Tibial nerve (tissue), 4 donors: ENCODE results near the gene NELL2.

Experiments
- CTCF ChIP-seq, 5 experiments: fragments of 200-600 bp in 3 of 5; fragments of 450-650 bp in 2 of 5; sonication (generic) in 3 of 5; IDR thresholded peaks; one replicate each; pipeline ENCODE4 v1.5.1; 2016 to 2019; ENCODE audit warnings: antibody characterized with exemption in 5 of 5, mild to moderate bottlenecking in 3 of 5, moderate library complexity in 2 of 5
- EP300 ChIP-seq, 2 donors: sonication (generic); formaldehyde crosslinking; IDR thresholded peaks; one replicate each; pipeline ENCODE4 v1.6.1; 2017; ENCODE audit warnings: antibody characterized with exemption in 2 of 2, mild to moderate bottlenecking in 1 of 2

DNA sequence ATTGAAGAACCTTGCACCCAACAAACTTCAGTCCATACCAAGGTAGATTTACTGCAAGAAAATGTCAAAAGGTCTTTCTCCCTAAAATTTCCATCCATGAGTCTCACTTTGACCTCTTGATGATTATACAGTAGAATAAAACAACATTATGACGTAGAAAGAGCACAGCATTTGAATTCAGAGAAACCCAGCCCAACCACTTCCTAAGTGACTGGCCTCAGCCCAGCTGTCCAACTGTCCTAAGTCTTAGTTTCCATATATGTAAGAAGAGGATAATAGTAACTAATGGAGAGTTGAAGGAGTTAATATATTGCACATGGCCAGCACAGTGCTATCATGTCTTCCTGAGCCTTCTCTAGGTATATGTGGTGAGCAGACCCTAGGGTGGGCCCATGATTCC is 41.0 kb upstream of the NELL2 start:
- no peak for TF ChIP-seq CTCF (IDR thresholded peaks at IDR 0.05)
- no peak for TF ChIP-seq EP300 (IDR thresholded peaks at IDR 0.05)
